PFSK-1 (cell line): ENCODE data around the gene TTC16.
A peak's percentile ranks its signal among the peaks of the same experiment; 100 is the strongest.

Source experiments
- FOXP2 ChIP-seq: optimal IDR thresholded peaks from 2 replicates; pipeline ENCODE3; 2011; ENCODE audit warnings: borderline replicate concordance, control low read depth, inconsistent platforms; ENCODE audit not compliant: insufficient read depth; ENCODE audit errors: extremely low read length, extremely low read depth
- POLR2AphosphoS5 ChIP-seq: IDR thresholded peaks from 2 replicates; pipeline ENCODE4 v1.6.1; 2012; ENCODE audit warnings: low read depth, mild to moderate bottlenecking, control low read depth, low read length, moderate library complexity
- REST ChIP-seq, 2 experiments: IDR thresholded peaks; 2 replicates each; pipeline versions ENCODE4 v1.6.1 to v1.8.0; 2011 to 2012; ENCODE audit warnings: low read depth in 2 of 2, low read length in 2 of 2, control low read depth in 1 of 2, inconsistent platforms in 1 of 2, mild to moderate bottlenecking in 1 of 2, moderate library complexity in 1 of 2; ENCODE audit not compliant: insufficient read depth in 1 of 2
- SIN3A ChIP-seq: IDR thresholded peaks from 2 replicates; pipeline ENCODE4 v1.6.1; 2012; ENCODE audit warnings: mild to moderate bottlenecking, low read length, moderate library complexity, borderline replicate concordance; ENCODE audit not compliant: insufficient read depth
- TAF1 ChIP-seq: IDR thresholded peaks from 2 replicates; pipeline ENCODE4 v1.6.1; 2012; ENCODE audit warnings: low read length, control low read depth, borderline replicate concordance; ENCODE audit not compliant: insufficient read depth

Gene TTC16

GRCh38 chr9:127730262-127730661 lies 14.4 kb downstream of the TTC16 start:
- no peak for TF ChIP-seq FOXP2
- TF ChIP-seq REST (IDR thresholded peaks at IDR 0.05; ENCODE audit: insufficient read depth in 1 of 2, low read depth in 2 of 2, low read length in 2 of 2), result no peak
- no peak for TF ChIP-seq TAF1
- no peak for TF ChIP-seq SIN3A
- TF ChIP-seq POLR2AphosphoS5, result no peak

GRCh38 chr9:127730799-127731410 lies 15.0 kb downstream of the TTC16 start:
- no peak for TF ChIP-seq TAF1
- no peak for TF ChIP-seq SIN3A
- no peak for TF ChIP-seq FOXP2
- TF ChIP-seq REST (IDR thresholded peaks at IDR 0.05; ENCODE audit: insufficient read depth in 1 of 2, low read depth in 2 of 2, low read length in 2 of 2), result no peak
- no peak for TF ChIP-seq POLR2AphosphoS5

DNA sequence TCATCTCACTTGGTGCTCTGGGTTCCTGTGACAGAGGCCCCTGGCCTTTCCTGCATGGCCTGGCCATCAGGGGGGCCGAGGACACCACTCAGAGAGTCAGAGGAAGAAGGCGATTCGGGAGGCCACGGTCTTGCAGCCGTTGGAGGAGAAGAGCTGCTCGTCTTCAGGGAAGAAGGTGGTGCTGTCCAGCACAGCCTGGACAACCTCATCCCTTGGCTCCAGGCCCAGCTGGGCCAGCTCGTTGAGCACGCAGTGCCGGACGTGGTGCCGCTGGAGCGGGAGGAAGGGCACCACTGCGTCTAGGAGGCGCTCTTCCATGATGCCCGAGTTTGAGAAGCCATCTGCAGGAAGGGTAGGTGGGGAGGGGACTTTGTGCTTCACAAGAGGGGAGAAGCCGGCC lies 16.1 kb downstream of the TTC16 start:
- TF ChIP-seq TAF1, result no peak
- TF ChIP-seq SIN3A, result no peak
- 0 out of 4 replicates have a peak, but pooled peaks of 1 of the 2 experiments have one; percentile 35 for TF ChIP-seq REST (IDR thresholded peaks at IDR 0.05; ENCODE audit: insufficient read depth in 1 of 2, low read depth in 2 of 2, low read length in 2 of 2)
- no peak for TF ChIP-seq FOXP2

- TF ChIP-seq REST (IDR thresholded peaks at IDR 0.05; ENCODE audit: insufficient read depth in 1 of 2, low read depth in 2 of 2, low read length in 2 of 2), result no peak
Measured at GRCh38 chr9:127732444-127732843, 16.6 kb downstream of the TTC16 start.

DNA sequence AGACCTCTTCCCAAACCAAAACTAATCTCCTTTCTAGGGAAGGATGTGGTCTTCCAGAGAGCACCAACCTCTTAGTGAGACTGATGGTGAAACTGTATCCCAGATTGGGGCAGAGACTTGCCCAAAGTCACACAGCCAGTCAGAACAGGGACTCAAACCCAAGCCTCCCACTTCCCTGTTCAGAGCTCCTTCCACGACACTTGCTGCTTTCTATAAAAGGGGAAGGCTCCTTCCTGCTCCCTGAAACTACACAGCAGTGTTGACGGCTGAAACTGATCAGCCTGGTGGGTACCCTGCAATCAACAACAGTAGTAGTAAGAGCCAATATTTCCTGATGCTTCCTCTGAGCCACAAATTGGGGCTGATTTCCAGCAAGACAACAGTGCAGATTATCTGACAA lies 17.7 kb downstream of the TTC16 start:
- TF ChIP-seq POLR2AphosphoS5 (no peak), TAF1 (no peak), FOXP2 (no peak), SIN3A (no peak), REST (IDR thresholded peaks at IDR 0.05; ENCODE audit: insufficient read depth in 1 of 2, low read depth in 2 of 2, low read length in 2 of 2) (no peak)
